Activated T-helper 1 cell treated with anti-CD3 and anti-CD28 coated beads, Interleukin-12 subunit alpha, Interleukin-12 subunit beta, Interleukin-2, Interleukin-4 antibody, amounts not matched to agents 30 ng/mL and 10 ng/mL and 1 ng/mL, durations not matched to agents 14 hours and 24 hours and 36 hours (primary cell): Measurements from ENCODE around the gene PTF1A. TPM values are rescaled to one million over a fixed set of nuclear protein-coding genes. Genes with fewer than 3 reads are reported as not detected.

Source experiments
- DNase-seq: peaks from one replicate; pipeline ENCODE4 v3.0.0; 2021; ENCODE audit warnings: low spot score
- H3K27ac Mint-ChIP-seq: one replicate; pipeline ENCODE4 v1.8.0; 2021; ENCODE audit warnings: mild to moderate bottlenecking, mixed read lengths
- H3K27me3 Mint-ChIP-seq: one replicate; pipeline ENCODE4 v1.8.0; 2022; ENCODE audit warnings: mild to moderate bottlenecking, moderate library complexity, mixed read lengths; ENCODE audit not compliant: insufficient read depth
- H3K36me3 Mint-ChIP-seq: one replicate; pipeline ENCODE4 v1.8.0; 2021; ENCODE audit warnings: low read depth, mixed read lengths
- H3K4me1 Mint-ChIP-seq: one replicate; pipeline ENCODE4 v1.8.0; 2021; ENCODE audit warnings: low read depth, mixed read lengths
- H3K4me3 Mint-ChIP-seq: one replicate; pipeline ENCODE4 v1.8.0; 2021; ENCODE audit warnings: mild to moderate bottlenecking, moderate library complexity, mixed read lengths
- H3K9me3 Mint-ChIP-seq: one replicate; pipeline ENCODE4 v1.8.0; 2021; ENCODE audit warnings: mixed read lengths
- intact Hi-C: fragments of 100-400 bp; cut with micrococcal nuclease; formaldehyde crosslinking; loops from one replicate; pipeline ENCODE4 v1.15.1; 2024
- total RNA-seq: library from RNA; stranded (reverse); gene quantifications from 2 replicates; pipeline ENCODE4 v1.2.3, GENCODE V29; 2022

PTF1A gene, protein sequence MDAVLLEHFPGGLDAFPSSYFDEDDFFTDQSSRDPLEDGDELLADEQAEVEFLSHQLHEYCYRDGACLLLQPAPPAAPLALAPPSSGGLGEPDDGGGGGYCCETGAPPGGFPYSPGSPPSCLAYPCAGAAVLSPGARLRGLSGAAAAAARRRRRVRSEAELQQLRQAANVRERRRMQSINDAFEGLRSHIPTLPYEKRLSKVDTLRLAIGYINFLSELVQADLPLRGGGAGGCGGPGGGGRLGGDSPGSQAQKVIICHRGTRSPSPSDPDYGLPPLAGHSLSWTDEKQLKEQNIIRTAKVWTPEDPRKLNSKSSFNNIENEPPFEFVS
- total RNA-seq: not detected in 2 replicates

DNA sequence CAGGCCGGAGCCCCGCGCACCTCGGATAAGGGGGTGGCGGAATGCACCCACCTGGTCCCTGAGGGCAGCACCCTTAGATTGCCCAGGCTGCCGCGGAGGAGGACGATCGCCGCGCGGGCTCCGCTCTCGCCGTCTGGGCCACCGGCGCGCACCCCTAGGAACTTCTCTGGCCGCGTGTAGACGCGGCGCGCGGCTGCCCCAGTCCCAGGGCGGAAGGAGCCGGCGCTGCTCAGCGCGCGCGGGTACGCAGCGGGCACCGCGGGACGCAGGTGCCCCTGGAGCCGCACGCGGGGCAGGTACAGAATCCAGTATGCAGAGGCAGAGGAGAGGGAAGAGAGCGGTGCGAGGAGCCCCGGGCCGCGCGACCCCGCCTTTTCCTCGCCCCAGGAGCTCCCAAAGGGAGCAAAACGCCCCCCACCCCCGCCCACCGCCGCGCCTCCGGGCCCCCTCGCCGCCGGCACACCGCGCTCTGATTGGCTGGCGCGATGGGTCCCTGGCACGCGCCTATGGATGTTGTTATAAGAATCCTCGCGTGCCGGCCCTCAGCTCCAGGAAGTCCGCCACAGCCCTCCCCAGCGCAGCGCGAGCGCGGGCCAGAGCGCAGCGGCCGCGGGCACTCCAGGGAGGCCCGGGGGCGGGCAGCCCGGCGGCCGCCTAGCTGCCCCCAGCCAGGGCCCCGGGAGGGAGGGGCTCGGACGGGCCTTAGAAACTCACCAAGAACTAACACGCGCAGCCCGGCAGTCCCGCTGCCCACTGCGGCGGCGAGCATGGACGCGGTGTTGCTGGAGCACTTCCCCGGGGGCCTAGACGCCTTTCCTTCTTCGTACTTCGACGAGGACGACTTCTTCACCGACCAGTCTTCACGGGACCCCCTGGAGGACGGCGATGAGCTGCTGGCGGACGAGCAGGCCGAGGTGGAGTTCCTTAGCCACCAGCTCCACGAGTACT is at the start of gene PTF1A:
PTF1A (plus strand) TSS at position 549 of the 948 bp plus-strand sequence; CDS start at position 768, 219 bp downstream.
- no peak for DNase-seq
- Mint-ChIP-seq H3K4me1 (no peaks in the 10 kb centered on the region), H3K4me3 (no peak within 1 kb of the TSS), H3K9me3 (no peaks in the 10 kb centered on the region), H3K27me3 (peaks cover 67% of the 10 kb centered on the region), H3K36me3 (no peaks in the 10 kb centered on the region), H3K27ac (no peak within 1 kb of the TSS)
- intact Hi-C loops: loop anchor here (10.0 kb wide), 1 partner anchor 503 kb away; no protein-coding TSS in a partner anchor

DNA sequence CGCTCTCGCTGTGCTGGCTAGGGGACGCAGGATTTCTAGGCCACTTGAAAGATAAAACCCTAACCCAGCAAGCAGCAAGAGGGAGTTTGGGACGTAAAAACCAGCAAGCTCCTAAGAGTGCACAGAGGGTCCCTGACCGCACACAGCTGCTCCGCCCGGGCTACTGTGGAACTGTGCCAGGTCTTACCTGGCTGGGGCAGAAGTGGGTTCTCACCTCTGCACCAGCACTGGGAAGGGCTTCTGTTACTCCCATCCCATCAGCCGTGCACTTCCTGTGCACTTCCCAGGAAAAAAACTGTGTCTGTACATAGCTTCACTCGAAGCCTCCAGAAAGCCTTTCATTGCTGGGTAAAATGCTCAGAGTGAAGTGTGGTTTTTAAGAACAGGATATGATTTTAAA is 45.9 kb upstream of the PTF1A start:
- Mint-ChIP-seq H3K27ac (no peak overlapping the region), H3K4me1 (no peaks in the 10 kb centered on the region), H3K36me3 (no peaks in the 10 kb centered on the region), H3K27me3 (no peaks in the 10 kb centered on the region), H3K4me3 (no peak overlapping the region), H3K9me3 (no peaks in the 10 kb centered on the region)
- no peak for DNase-seq
- intact Hi-C loops: no loop called here

DNA sequence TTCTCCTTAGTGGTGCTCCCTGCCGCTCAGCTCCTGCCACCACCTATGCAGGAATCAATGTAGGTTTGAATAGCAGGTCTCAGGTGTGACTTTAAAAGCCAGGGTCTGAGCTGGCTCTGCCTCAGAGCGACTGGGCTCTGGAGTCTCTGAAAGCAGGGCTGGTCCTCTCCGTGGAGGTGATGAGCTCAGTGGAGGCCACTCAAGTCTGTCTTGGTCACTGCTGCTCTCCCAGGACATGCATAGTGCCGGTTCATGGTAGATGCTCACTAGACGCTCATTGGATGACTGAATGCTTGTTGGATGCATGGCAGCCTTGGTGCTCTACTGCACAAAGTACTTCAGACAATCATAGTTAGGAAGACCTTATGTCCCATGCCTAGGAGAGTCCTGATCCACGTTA is 45.1 kb upstream of the PTF1A start:
- no peak for DNase-seq
- Mint-ChIP-seq H3K27ac (no peak overlapping the region), H3K4me1 (no peaks in the 10 kb centered on the region), H3K4me3 (no peak overlapping the region), H3K9me3 (no peaks in the 10 kb centered on the region), H3K27me3 (no peaks in the 10 kb centered on the region), H3K36me3 (no peaks in the 10 kb centered on the region)
- intact Hi-C loops: no loop called here

DNA sequence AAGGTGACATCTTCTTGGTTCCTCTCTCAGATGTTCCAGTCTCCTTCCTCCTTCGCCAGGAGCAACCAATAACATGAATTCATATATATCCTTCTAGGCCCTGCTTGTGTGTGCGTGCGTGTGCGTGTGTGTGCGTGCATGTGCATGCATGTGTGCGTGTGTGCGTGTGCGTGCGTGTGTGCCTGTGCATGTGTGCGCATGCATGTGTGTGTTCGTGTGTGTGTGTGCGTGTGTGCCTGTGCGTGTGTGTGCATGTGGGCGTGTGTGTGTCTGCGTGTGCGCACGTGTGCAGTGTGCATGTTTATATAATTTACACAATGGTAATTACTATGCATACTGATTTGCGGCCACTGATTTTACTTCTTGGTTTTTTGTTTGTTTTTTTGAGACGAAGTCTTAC is 43.9 kb upstream of the PTF1A start:
- H3K27ac Mint-ChIP-seq: no peak overlapping the region
- H3K36me3 Mint-ChIP-seq: no peaks in the 10 kb centered on the region
- intact Hi-C loops: no loop called here

DNA sequence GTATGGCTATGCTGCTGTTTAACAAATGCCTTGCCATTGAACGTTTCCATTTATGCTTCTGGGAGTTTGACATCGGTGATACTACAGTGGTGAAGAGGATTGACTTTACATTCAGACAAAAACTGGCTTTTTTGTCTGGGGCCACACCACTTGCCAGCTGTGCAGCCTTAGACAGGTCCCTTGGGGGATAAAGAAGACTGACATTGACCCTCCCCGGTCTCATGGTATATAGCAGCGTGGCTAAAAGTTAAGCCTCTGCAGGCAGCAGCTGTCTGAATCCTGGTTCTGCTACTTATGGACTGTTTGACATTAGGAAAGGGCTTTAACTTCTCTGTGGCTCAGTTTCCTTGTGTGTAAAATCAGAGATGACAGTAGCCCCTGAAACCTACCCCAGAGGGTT is 42.0 kb upstream of the PTF1A start:
- intact Hi-C loops: loop anchor here (10.0 kb wide), 1 partner anchor 845 kb away; no protein-coding TSS in a partner anchor
- Mint-ChIP-seq H3K9me3 (no peaks in the 10 kb centered on the region), H3K4me3 (no peak overlapping the region), H3K27ac (no peak overlapping the region), H3K36me3 (no peaks in the 10 kb centered on the region), H3K4me1 (no peaks in the 10 kb centered on the region), H3K27me3 (no peaks in the 10 kb centered on the region)
- DNase-seq: no peak

More for the DNA sequence above, 43.9 kb upstream of the PTF1A start:
- DNase-seq: no peak
- Mint-ChIP-seq H3K4me3 (no peak overlapping the region), H3K27me3 (no peaks in the 10 kb centered on the region), H3K4me1 (no peaks in the 10 kb centered on the region), H3K9me3 (no peaks in the 10 kb centered on the region)

DNA sequence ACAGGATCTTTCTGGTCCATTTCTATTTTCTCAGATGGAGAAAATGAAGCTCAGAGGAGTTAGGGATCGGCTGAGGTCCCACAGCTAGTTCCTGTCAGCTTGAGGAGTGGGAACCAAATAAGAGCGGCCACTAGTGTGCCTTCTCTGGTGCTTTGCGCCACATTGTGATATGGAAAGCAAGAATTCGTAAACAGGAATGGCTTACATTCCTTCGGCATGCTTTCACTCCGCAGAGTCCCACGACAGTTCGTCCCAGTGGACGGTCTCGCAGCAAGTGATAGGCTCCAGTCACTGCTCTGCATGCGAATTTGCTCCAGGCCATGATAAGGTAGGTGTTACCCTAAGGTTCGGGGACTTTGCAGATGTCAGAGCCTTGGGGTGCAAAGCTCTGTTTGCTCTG is 41.5 kb upstream of the PTF1A start:
- intact Hi-C loops: loop anchor here (10.0 kb wide), 1 partner anchor 844 kb away; no protein-coding TSS in a partner anchor
- H3K4me3 Mint-ChIP-seq: no peak overlapping the region
- no peak for DNase-seq
- H3K9me3 Mint-ChIP-seq: no peaks in the 10 kb centered on the region
- no peaks in the 10 kb centered on the region for H3K27me3 Mint-ChIP-seq
- no peaks in the 10 kb centered on the region for H3K4me1 Mint-ChIP-seq
- no peak overlapping the region for H3K27ac Mint-ChIP-seq
- no peaks in the 10 kb centered on the region for H3K36me3 Mint-ChIP-seq

DNA sequence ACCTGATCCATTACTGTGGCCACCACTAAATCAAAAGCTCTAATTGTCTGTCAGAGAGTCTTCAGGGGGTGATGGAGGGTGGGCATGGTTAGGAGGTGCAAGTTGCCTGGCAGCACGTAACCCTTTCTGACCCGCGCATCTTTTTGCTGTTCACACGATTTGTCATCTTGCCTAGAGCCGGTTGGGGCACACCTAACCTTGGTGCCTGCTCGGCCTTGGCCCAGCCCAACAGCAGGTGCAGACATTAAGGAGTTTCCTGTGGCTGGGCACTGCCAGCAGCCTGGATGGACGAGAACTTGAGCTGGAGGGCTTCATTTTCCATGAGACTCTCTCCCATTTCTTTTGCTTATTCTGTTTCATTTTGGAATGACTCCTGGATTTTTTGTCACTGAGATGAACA is 41.0 kb upstream of the PTF1A start:
- Mint-ChIP-seq H3K27ac (no peak overlapping the region), H3K4me1 (no peaks in the 10 kb centered on the region), H3K9me3 (no peaks in the 10 kb centered on the region), H3K4me3 (no peak overlapping the region), H3K27me3 (no peaks in the 10 kb centered on the region), H3K36me3 (no peaks in the 10 kb centered on the region)
- no peak for DNase-seq
- intact Hi-C loops: loop anchor here (10.0 kb wide), 1 partner anchor 844 kb away; no protein-coding TSS in a partner anchor

DNA sequence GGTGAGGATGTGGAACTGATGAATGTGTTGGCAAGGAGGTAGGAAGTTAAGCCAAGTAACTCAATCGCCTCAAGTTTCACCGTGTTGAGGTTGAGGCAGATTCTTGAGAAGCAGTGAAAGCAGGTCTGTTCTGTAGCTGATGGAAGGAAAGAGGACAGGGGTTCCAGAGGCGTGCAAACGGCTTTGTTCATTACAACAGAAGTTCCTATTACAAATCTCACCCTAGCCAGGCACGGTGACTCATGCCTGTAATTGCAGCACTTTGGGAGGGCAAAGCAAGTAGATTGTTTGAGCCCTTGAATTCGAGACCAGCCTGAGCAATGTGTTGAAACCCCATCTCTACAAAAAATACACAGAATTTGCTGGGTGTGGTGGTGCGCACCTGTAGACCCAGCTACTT is 36.9 kb upstream of the PTF1A start:
- no peak for DNase-seq
- H3K9me3 Mint-ChIP-seq: no peaks in the 10 kb centered on the region
- H3K36me3 Mint-ChIP-seq: no peaks in the 10 kb centered on the region
- H3K27ac Mint-ChIP-seq: no peak overlapping the region
- H3K4me1 Mint-ChIP-seq: peaks cover 4% of the 10 kb centered on the region
- no peak overlapping the region for H3K4me3 Mint-ChIP-seq
- H3K27me3 Mint-ChIP-seq: peaks cover 2% of the 10 kb centered on the region
- intact Hi-C loops: loop anchor here (5.0 to 10.0 kb wide), 3 partner anchors 840 to 1347 kb away; no protein-coding TSS in a partner anchor

DNA sequence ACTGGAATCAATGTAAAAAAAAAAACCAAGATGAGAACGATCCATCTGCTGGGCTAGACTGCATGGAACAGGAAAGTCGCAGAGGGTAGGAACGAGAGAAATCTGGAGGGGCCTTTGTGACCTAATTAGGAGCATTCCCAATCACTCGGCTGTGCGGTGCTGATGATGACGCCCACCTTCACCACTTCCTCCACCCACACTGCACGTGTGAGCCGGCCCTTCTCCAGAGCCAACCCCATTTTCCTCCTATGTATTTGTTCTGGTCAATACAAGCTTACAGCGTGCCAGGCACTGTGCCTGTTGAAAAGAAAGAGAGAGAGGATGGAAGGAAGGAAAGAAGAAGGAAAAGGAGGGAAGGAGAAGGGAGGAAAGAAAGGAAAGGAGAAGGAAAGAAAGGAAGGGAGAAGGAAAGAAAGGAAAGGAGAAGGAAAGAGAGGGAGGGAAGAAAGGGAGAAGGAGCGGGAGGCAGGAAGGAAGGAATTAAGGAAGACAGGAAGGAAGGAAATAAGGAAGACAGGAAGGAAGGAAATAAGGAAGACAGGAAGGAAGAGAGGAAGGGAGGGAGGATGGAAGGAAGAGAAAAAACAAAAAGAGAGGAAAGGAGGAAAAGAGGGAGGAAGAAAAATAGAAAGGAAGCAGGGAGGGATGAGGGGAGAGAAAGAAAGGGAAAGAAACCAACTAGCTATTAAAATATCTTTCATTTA is 35.5 kb upstream of the PTF1A start:
- Mint-ChIP-seq H3K4me1 (peaks cover 4% of the 10 kb centered on the region), H3K27ac (no peak overlapping the region), H3K27me3 (peaks cover 5% of the 10 kb centered on the region), H3K36me3 (no peaks in the 10 kb centered on the region), H3K9me3 (no peaks in the 10 kb centered on the region), H3K4me3 (no peak overlapping the region)
- no peak for DNase-seq
- intact Hi-C loops: loop anchor here (5.0 to 10.0 kb wide), 3 partner anchors 838 to 1346 kb away; no protein-coding TSS in a partner anchor

DNA sequence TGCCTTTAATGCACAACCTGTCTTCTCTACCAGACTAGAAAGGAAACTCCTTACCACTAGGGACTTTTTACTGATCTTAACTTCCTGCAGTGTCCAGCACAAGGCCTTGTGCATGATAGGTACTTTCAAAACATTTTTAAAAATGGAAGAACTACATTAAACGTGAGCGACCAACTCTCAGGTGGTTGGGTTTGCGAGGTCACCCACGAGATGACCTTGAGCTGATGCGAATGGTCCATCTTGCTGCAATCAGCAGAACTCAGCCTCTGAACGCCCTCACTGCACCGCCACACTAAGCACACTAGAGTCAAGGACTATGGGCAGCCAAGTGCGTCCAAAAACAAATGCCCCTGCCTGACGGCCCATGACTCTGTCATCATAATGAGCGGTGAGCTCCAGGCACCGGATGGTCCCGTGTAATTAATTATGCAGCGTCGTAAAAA is 34.9 kb upstream of the PTF1A start:
- no peaks in the 10 kb centered on the region for H3K9me3 Mint-ChIP-seq
- peaks cover 4% of the 10 kb centered on the region for H3K4me1 Mint-ChIP-seq
- H3K4me3 Mint-ChIP-seq: no peak overlapping the region
- H3K27me3 Mint-ChIP-seq: peaks cover 5% of the 10 kb centered on the region
- H3K36me3 Mint-ChIP-seq: no peaks in the 10 kb centered on the region
- intact Hi-C loops: loop anchor here (5.0 to 10.0 kb wide), 3 partner anchors 838 to 1345 kb away; no protein-coding TSS in a partner anchor
- no peak overlapping the region for H3K27ac Mint-ChIP-seq
- no peak for DNase-seq

DNA sequence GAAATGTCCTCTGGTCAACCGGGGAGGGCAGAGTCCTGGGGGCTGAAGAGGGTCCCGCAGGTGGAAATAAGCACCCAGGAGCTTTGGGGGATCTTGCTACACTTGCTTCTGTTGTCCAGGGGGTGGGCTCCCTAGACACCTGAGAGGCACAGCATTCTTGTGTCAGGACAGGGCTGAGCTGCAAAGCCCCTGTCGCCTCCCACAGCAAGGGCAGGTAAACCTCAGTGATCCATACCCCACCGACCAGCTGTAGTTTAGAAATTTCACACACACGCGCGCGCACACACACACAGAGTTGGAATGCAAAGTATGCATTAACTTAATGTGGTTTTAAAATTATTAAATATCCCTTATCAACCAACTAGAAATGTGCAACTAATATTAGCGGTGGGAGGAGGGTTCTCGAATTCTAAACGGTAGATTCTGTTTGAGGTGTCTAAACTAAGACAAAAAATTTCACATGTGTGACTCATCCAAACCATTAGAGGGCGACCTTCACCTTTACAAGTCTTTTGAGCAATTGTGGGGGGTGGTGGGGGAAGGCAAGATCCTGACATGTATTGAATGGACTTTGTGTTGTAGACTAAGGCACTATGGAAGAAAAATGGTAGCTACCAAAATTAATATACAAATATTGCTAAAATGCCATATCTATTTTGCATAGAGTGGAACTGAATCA is 34.3 kb upstream of the PTF1A start:
- H3K9me3 Mint-ChIP-seq: no peaks in the 10 kb centered on the region
- no peak for DNase-seq
- no peak overlapping the region for H3K27ac Mint-ChIP-seq
- intact Hi-C loops: loop anchor here (2.0 to 10.0 kb wide), 8 partner anchors 135 to 1399 kb away; no protein-coding TSS in a partner anchor
- H3K4me1 Mint-ChIP-seq: peaks cover 4% of the 10 kb centered on the region
- peaks cover 5% of the 10 kb centered on the region for H3K27me3 Mint-ChIP-seq
- H3K4me3 Mint-ChIP-seq: no peak overlapping the region
- no peaks in the 10 kb centered on the region for H3K36me3 Mint-ChIP-seq

DNA sequence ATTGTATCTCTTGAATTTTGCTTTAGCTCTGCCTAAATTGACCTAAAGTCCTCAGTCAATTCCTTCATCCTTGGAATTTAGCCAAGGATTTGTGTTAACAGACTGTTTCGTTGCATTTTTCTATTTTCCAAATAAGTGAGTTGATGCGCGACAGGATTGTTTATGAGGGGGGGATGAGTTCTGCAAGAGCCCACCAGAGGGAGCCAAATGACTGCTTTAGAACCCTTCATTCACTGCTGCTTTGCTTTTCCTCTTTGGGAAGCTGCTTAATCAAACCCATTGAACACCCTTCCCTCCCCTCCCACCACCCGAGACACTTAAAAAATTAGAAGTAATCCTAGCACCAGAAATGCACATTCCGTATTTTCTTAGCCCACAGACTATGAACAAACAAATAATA is 33.7 kb upstream of the PTF1A start:
- Mint-ChIP-seq H3K4me1 (peaks cover 4% of the 10 kb centered on the region), H3K9me3 (no peaks in the 10 kb centered on the region), H3K27ac (no peak overlapping the region), H3K4me3 (no peak overlapping the region), H3K27me3 (peaks cover 5% of the 10 kb centered on the region), H3K36me3 (no peaks in the 10 kb centered on the region)
- intact Hi-C loops: loop anchor here (2.0 to 10.0 kb wide), 8 partner anchors 134 to 1398 kb away; no protein-coding TSS in a partner anchor
- no peak for DNase-seq
